HepG2 (cell line): ENCODE data around the gene FYB2.

Source experiments
- EZH2 ChIP-seq: conservative IDR thresholded peaks from 2 replicates; pipeline ENCODE4 v1.6.1; 2012; ENCODE audit warnings: mild to moderate bottlenecking, low read depth, low read length, moderate library complexity
- KAT7 ChIP-seq: IDR thresholded peaks from 2 replicates; pipeline ENCODE4 v1.6.1; 2018; ENCODE audit warnings: borderline replicate concordance, missing compliant biosample characterization
- MIER3 ChIP-seq: IDR thresholded peaks from 2 replicates; pipeline ENCODE4 v1.6.1; 2016; ENCODE audit warnings: missing compliant biosample characterization, borderline replicate concordance
- RAD21 ChIP-seq: fragments of 450-650 bp; formaldehyde crosslinking; IDR thresholded peaks from 2 replicates; pipeline ENCODE4 v1.5.0; 2020; ENCODE audit warnings: mild to moderate bottlenecking
- RFX1 ChIP-seq: fragments of 450-650 bp; IDR thresholded peaks from 2 replicates; pipeline ENCODE4 v1.6.1; 2017
- ZNF317 ChIP-seq: sonication (generic); formaldehyde crosslinking; IDR thresholded peaks from 2 replicates; pipeline ENCODE4 v1.5.0; 2020; ENCODE audit warnings: mild to moderate bottlenecking, missing genetic modification reagents
- ZNF558 ChIP-seq: sonication (generic); formaldehyde crosslinking; IDR thresholded peaks from 2 replicates; pipeline ENCODE4 v1.9.0; 2022; ENCODE audit warnings: mild to moderate bottlenecking, missing genetic modification reagents, borderline replicate concordance
- TF ChIP-seq, protein P1 (sequence below): fragments of 450-650 bp; IDR thresholded peaks from 2 replicates; pipeline ENCODE4 v1.6.1; 2017; ENCODE audit warnings: mild to moderate bottlenecking

GRCh38 chr1:56774067-56774609 is 45.1 kb downstream of the FYB2 start:
- TF ChIP-seq RAD21 (CRISPR knock-in tag) (no peak), RFX1 (no peak), ZNF558 (CRISPR knock-in tag) (no peak), KAT7 (CRISPR knock-in tag) (no peak), MIER3 (no peak), EZH2 (no peak), ZNF317 (CRISPR knock-in tag) (no peak)
- TF ChIP-seq, protein P1, sequence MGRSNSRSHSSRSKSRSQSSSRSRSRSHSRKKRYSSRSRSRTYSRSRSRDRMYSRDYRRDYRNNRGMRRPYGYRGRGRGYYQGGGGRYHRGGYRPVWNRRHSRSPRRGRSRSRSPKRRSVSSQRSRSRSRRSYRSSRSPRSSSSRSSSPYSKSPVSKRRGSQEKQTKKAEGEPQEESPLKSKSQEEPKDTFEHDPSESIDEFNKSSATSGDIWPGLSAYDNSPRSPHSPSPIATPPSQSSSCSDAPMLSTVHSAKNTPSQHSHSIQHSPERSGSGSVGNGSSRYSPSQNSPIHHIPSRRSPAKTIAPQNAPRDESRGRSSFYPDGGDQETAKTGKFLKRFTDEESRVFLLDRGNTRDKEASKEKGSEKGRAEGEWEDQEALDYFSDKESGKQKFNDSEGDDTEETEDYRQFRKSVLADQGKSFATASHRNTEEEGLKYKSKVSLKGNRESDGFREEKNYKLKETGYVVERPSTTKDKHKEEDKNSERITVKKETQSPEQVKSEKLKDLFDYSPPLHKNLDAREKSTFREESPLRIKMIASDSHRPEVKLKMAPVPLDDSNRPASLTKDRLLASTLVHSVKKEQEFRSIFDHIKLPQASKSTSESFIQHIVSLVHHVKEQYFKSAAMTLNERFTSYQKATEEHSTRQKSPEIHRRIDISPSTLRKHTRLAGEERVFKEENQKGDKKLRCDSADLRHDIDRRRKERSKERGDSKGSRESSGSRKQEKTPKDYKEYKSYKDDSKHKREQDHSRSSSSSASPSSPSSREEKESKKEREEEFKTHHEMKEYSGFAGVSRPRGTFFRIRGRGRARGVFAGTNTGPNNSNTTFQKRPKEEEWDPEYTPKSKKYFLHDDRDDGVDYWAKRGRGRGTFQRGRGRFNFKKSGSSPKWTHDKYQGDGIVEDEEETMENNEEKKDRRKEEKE, result no peak
